H1 (cell line): ENCODE data around the gene MCC. TPM values are rescaled to one million over a fixed set of nuclear protein-coding genes. Genes with fewer than 3 reads are reported as not detected.

Experiments used
- CTCF ChIA-PET: fragments of 300-600 bp; sonication (Branson Sonifier 250); formaldehyde crosslinking; loops from one replicate; lab custom pipeline; 2021; ENCODE audit not compliant: partially characterized antibody; lab: Charles Lee
- POLR2A ChIA-PET: fragments of 300-600 bp; sonication (Branson Sonifier 250); formaldehyde crosslinking; loops from one replicate; lab custom pipeline; 2021; ENCODE audit warnings: inconsistent platforms; ENCODE audit not compliant: partially characterized antibody; lab: Charles Lee
- DNase-seq, 2 experiments: peaks; one replicate each; pipeline versions ENCODE4 v3.0.0 to v3.0.0-alpha.2; 2010 to 2022; ENCODE audit warnings: low spot score in 2 of 2, low read depth in 1 of 2, mixed read lengths in 1 of 2
- FAIRE-seq: peaks from 2 replicates; lab custom pipeline; 2011; peaks lifted over from hg19 to GRCh38; lab: Jason Lieb, UNC
- H2AFZ ChIP-seq: 2 replicates; pipeline ENCODE4 v1.8.1; 2012; ENCODE audit warnings: low read length, inconsistent platforms
- H2AK5ac ChIP-seq: 2 replicates; pipeline ENCODE4 v1.6.1; 2013; ENCODE audit warnings: low read depth, low read length
- H2BK120ac ChIP-seq: replicated peaks from 2 replicates; pipeline ENCODE3; 2013; ENCODE audit warnings: low read depth, low read length, inconsistent platforms
- H2BK12ac ChIP-seq: 2 replicates; pipeline ENCODE4 v1.6.1; 2013; ENCODE audit warnings: low read depth, low read length
- H2BK15ac ChIP-seq: 2 replicates; pipeline ENCODE4 v1.6.1; 2013; ENCODE audit warnings: low read length
- H2BK20ac ChIP-seq: 2 replicates; pipeline ENCODE4 v1.6.1; 2013; ENCODE audit warnings: low read length
- H2BK5ac ChIP-seq: 2 replicates; pipeline ENCODE4 v1.6.1; 2013; ENCODE audit warnings: low read depth, low read length
- H3K14ac ChIP-seq: 2 replicates; pipeline ENCODE4 v1.6.1; 2013; ENCODE audit warnings: inconsistent platforms; ENCODE audit not compliant: insufficient read length
- H3K18ac ChIP-seq: 2 replicates; pipeline ENCODE4 v1.6.1; 2013; ENCODE audit warnings: low read length; ENCODE audit errors: extremely low read depth
- H3K23ac ChIP-seq: 2 replicates; pipeline ENCODE4 v1.6.1; 2013; ENCODE audit warnings: inconsistent platforms; ENCODE audit not compliant: insufficient read length
- H3K23me2 ChIP-seq: 2 replicates; pipeline ENCODE4 v1.6.1; 2013; ENCODE audit warnings: low read depth, low read length
- H3K27ac ChIP-seq: 2 replicates; pipeline ENCODE4 v1.6.1; 2011; ENCODE audit warnings: low read depth, low read length, inconsistent platforms
- H3K27me3 ChIP-seq, 4 experiments: replicated peaks in 1 of 4; 1 replicate in 1 of 4; 2 replicates in 3 of 4; pipeline versions ENCODE4 v1.6.1 to v1.8.1; 2011 to 2013; ENCODE audit warnings: low read length in 3 of 4, mild to moderate bottlenecking in 3 of 4, inconsistent platforms in 2 of 4, mixed read lengths in 2 of 4, moderate library complexity in 1 of 4; ENCODE audit not compliant: control insufficient read depth in 3 of 4, insufficient read depth in 3 of 4; ENCODE audit errors: extremely low read depth in 1 of 4
- H3K36me3 ChIP-seq, 4 experiments: 2 replicates each; pipeline versions ENCODE4 v1.6.1 to v1.8.1; 2011 to 2013; ENCODE audit warnings: mild to moderate bottlenecking in 4 of 4, low read length in 3 of 4, moderate library complexity in 2 of 4, control low read depth in 1 of 4, inconsistent platforms in 1 of 4; ENCODE audit not compliant: insufficient read depth in 4 of 4, control insufficient read depth in 2 of 4
- H3K4ac ChIP-seq: replicated peaks from 2 replicates; pipeline ENCODE3; 2013; ENCODE audit warnings: low read length, low read depth, mixed read lengths, inconsistent platforms; ENCODE audit not compliant: insufficient read length
- H3K4me1 ChIP-seq, 4 experiments: replicated peaks in 1 of 4; 1 replicate in 1 of 4; 2 replicates in 3 of 4; pipeline versions ENCODE4 v1.6.1 to v1.8.1; 2011 to 2013; ENCODE audit warnings: low read length in 3 of 4, inconsistent platforms in 2 of 4, mixed read lengths in 1 of 4; ENCODE audit not compliant: insufficient read depth in 4 of 4, control insufficient read depth in 3 of 4
- H3K4me2 ChIP-seq, 2 experiments: 2 replicates each; pipeline versions ENCODE4 v1.6.1 to v1.8.1; 2011 to 2013; ENCODE audit warnings: low read depth in 2 of 2, low read length in 2 of 2, control low read depth in 1 of 2, inconsistent platforms in 1 of 2, mild to moderate bottlenecking in 1 of 2; ENCODE audit not compliant: insufficient read depth in 1 of 2
- H3K4me3 ChIP-seq, 4 experiments: fragments of 200-600, 300-600 bp in 1 of 4; sonication (generic), shearing (Covaris generic), sonication (Bioruptor Twin) in 1 of 4; 2 replicates each; pipeline versions ENCODE4 v1.5.1 to v1.8.1; 2011 to 2016; ENCODE audit warnings: low read length in 4 of 4, low read depth in 3 of 4, control low read depth in 2 of 4, inconsistent platforms in 2 of 4, mild to moderate bottlenecking in 2 of 4, mixed read lengths in 1 of 4, moderate library complexity in 1 of 4; ENCODE audit not compliant: insufficient read depth in 2 of 4; ENCODE audit errors: extremely low read depth in 1 of 4
- H3K56ac ChIP-seq: replicated peaks from 2 replicates; pipeline ENCODE3; 2013; ENCODE audit warnings: low read depth, mild to moderate bottlenecking, mixed read lengths, low read length, inconsistent platforms; ENCODE audit not compliant: insufficient read length
- H3K79me1 ChIP-seq: 2 replicates; pipeline ENCODE4 v1.6.1; 2013; ENCODE audit warnings: low read depth, low read length, control low read depth
- H3K79me2 ChIP-seq, 2 experiments: 2 replicates each; pipeline versions ENCODE4 v1.6.1 to v1.8.1; 2012 to 2013; ENCODE audit warnings: low read length in 2 of 2, mild to moderate bottlenecking in 2 of 2, inconsistent platforms in 1 of 2; ENCODE audit not compliant: insufficient read depth in 2 of 2, control insufficient read depth in 1 of 2
- H3K9ac ChIP-seq, 4 experiments: replicated peaks in 1 of 4; 1 replicate in 1 of 4; 2 replicates in 3 of 4; pipeline versions ENCODE4 v1.6.1 to v1.8.1; 2011 to 2013; ENCODE audit warnings: low read depth in 3 of 4, low read length in 3 of 4, control low read depth in 2 of 4, mild to moderate bottlenecking in 2 of 4, moderate library complexity in 2 of 4, inconsistent platforms in 1 of 4; ENCODE audit errors: extremely low read depth in 1 of 4
- H3K9me3 ChIP-seq, 2 experiments: 2 replicates each; pipeline versions ENCODE4 v1.6.1 to v1.8.1; 2012 to 2013; ENCODE audit warnings: mild to moderate bottlenecking in 2 of 2, moderate library complexity in 2 of 2, control low read depth in 1 of 2, inconsistent platforms in 1 of 2, low read depth in 1 of 2, low read length in 1 of 2, mixed read lengths in 1 of 2; ENCODE audit not compliant: insufficient read depth in 2 of 2
- H4K20me1 ChIP-seq, 2 experiments: replicated peaks in 1 of 2; 2 replicates each; pipeline versions ENCODE3 to v1.8.1; 2011 to 2013; ENCODE audit warnings: inconsistent platforms in 2 of 2, low read length in 2 of 2, mild to moderate bottlenecking in 1 of 2; ENCODE audit not compliant: insufficient read depth in 2 of 2, control insufficient read depth in 1 of 2
- H4K5ac ChIP-seq: 2 replicates; pipeline ENCODE4 v1.6.1; 2013; ENCODE audit warnings: low read length, low read depth, mixed read lengths, inconsistent platforms; ENCODE audit not compliant: insufficient read length
- H4K8ac ChIP-seq: 2 replicates; pipeline ENCODE4 v1.8.0; 2013; ENCODE audit warnings: mild to moderate bottlenecking, moderate library complexity, low read length, inconsistent platforms; ENCODE audit not compliant: insufficient read depth; ENCODE audit errors: extremely low read depth
- H4K91ac ChIP-seq: replicated peaks from 2 replicates; pipeline ENCODE3; 2013; ENCODE audit warnings: low read length, mixed read lengths, inconsistent platforms; ENCODE audit not compliant: insufficient read length
- SAP30 ChIP-seq: fragments of 300-600 bp; sonication (generic); IDR thresholded peaks from 2 replicates; pipeline ENCODE4 v1.7.1; 2012; ENCODE audit warnings: low read length, moderate library complexity, mild to moderate bottlenecking, inconsistent platforms; ENCODE audit not compliant: insufficient read depth, insufficient replicate concordance
- TAF1 ChIP-seq: IDR thresholded peaks from 2 replicates; pipeline ENCODE4 v1.6.1; 2011; ENCODE audit warnings: mild to moderate bottlenecking, low read depth, low read length
- WGBS, 2 experiments: shearing (Covaris generic) in 1 of 2; methylation state at CpG; one replicate each; pipeline versions ENCODE4 v1.1.6 to v1.1.7; 2013 to 2015; ENCODE audit warnings: low lambda C conversion rate in 2 of 2, mixed read lengths in 2 of 2, inconsistent platforms in 1 of 2, low coverage in 1 of 2, missing lambda C conversion rate in 1 of 2; ENCODE audit not compliant: insufficient replicate concordance in 2 of 2, insufficient coverage in 1 of 2, insufficient read length in 1 of 2; ENCODE audit errors: extremely low coverage in 1 of 2, missing lambda C conversion rate in 1 of 2; 5-methylcytosine and 5-hydroxymethylcytosine counted together
- polyA plus RNA-seq, 7 experiments: library from polyadenylated mRNA; depleted of rRNA in 3 of 7; stranded (reverse) in 5 of 7; unstranded in 2 of 7; fragments of >200 nt in 5 of 7; fragments of 200-250 nt in 2 of 7; gene quantifications; 1 replicate in 5 of 7; 2 replicates in 1 of 7; 4 replicates in 1 of 7; pipeline versions ENCODE4 v1.2.1 to v1.2.3, GENCODE V29; 2011 to 2013; ENCODE audit warnings: missing spikeins in 2 of 7, mixed read lengths in 2 of 7
- total RNA-seq: library from RNA; stranded (reverse); fragmentation: NEBNext Ultra II Directional; extraction: Animal tissue kit (Norgen Biotek cat#: 25700); gene quantifications from 2 replicates; pipeline ENCODE4 v1.2.1, GENCODE V29; 2021
- TF ChIP-seq, protein P1 (sequence below): IDR thresholded peaks from 2 replicates; pipeline ENCODE4 v1.6.1; 2012; ENCODE audit warnings: inconsistent platforms

The MCC gene
- total and polyA plus RNA-seq, 2 of the 8 experiments (the other 6 are each of a cell fraction or from before 2014, with no cell fraction given): 2.6 to 18.3 TPM

GRCh38 chr5:113201715-113202114, 286.5 kb downstream of the MCC start:
- H4K8ac ChIP-seq: peak overlapping the region; percentile 35; the same call in 1 of the 2 replicates
- no peaks in the 10 kb centered on the region for H3K27me3 ChIP-seq
- no peak overlapping the region for H2BK20ac ChIP-seq
- H3K36me3 ChIP-seq: no peaks in the 10 kb centered on the region
- CTCF ChIA-PET: interaction anchor here (0.6 to 1.2 kb wide), 6 partner anchors 15 to 205 kb away, joined by 3 to 4 read pairs (median 4); no protein-coding TSS in a partner anchor
- DNase-seq (no peak), FAIRE-seq (no peak)
- no peak overlapping the region for H3K18ac ChIP-seq
- H2BK15ac ChIP-seq: peak overlapping the region; percentile 9; the same call in 1 of the 2 replicates
- H3K56ac ChIP-seq: no peak overlapping the region
- H3K79me2 ChIP-seq: peaks cover 0 to 13% of the 10 kb centered on the region in 2 experiments; a peak in 2 of 4 replicates
- no peak overlapping the region for H3K14ac ChIP-seq
- H3K79me1 ChIP-seq: 0 out of 2 replicates have a peak, but pooled peaks cover 2% of the 10 kb centered on the region
- no peak overlapping the region for H4K5ac ChIP-seq
- H2BK120ac ChIP-seq: no peak overlapping the region
- H3K4ac ChIP-seq: no peak overlapping the region
- H3K4me2 ChIP-seq: no peak overlapping the region
- no peak overlapping the region for H3K9ac ChIP-seq
- no peak overlapping the region for H3K4me3 ChIP-seq
- no peak overlapping the region for H2BK12ac ChIP-seq
- H4K20me1 ChIP-seq: peaks cover 0 to 1% of the 10 kb centered on the region in 2 experiments
- POLR2A ChIA-PET: no interaction called here
- peaks cover 0 to 15% (median 6%) of the 10 kb centered on the region in 4 experiments; a peak in 6 of 7 replicates for H3K4me1 ChIP-seq
- H3K27ac ChIP-seq: no peak overlapping the region
- H3K23ac ChIP-seq: no peak overlapping the region
- H3K9me3 ChIP-seq: no peaks in the 10 kb centered on the region
- no peak overlapping the region for H2BK5ac ChIP-seq
- H2AK5ac ChIP-seq: no peak overlapping the region
- H2AFZ ChIP-seq: no peak overlapping the region
- no peak overlapping the region for H4K91ac ChIP-seq
- 76% methylated on average over 5 of the region's 5 CpGs; no CpG with 5 or more reads in 1 of the 2 experiments for WGBS, 2 experiments
- H3K23me2 ChIP-seq: no peaks in the 10 kb centered on the region
- no peak for TF ChIP-seq TAF1
- no peak for TF ChIP-seq SAP30
- TF ChIP-seq, protein P1, sequence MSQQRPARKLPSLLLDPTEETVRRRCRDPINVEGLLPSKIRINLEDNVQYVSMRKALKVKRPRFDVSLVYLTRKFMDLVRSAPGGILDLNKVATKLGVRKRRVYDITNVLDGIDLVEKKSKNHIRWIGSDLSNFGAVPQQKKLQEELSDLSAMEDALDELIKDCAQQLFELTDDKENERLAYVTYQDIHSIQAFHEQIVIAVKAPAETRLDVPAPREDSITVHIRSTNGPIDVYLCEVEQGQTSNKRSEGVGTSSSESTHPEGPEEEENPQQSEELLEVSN: 0 out of 2 replicates have a peak, but pooled peaks have one; percentile 20
